GM19397 (cell line): Measurements from ENCODE around the gene UNC13D.
A peak's percentile ranks its signal among the peaks of the same experiment; 100 is the strongest.
"Not testable (repeated sequence)": the region's sequence is repeated elsewhere in the genome, so short reads cannot be mapped to it uniquely, and the experiment has no call there.

Experiments used
- ATAC-seq: cut with Tn5 transposase; IDR thresholded peaks from one replicate; pipeline ENCODE4 v1.9.1; 2021; ENCODE audit warnings: mild to moderate bottlenecking, moderate library complexity; ENCODE audit not compliant: unreplicated experiment

UNC13D gene

GRCh38 chr17:75875182-75875939 is 31.2 kb upstream of the UNC13D start:
- ATAC-seq: no peak

GRCh38 chr17:75874323-75875181 is 30.3 kb upstream of the UNC13D start:
- ATAC-seq: no peak

- no peak for ATAC-seq
These were observed 29.6 kb upstream of the UNC13D start for GRCh38 chr17:75873587-75874322.

GRCh38 chr17:75872434-75873351 is 28.5 kb upstream of the UNC13D start:
- ATAC-seq: no peak

- not testable (repeated sequence) for ATAC-seq
These were observed 26.0 kb upstream of the UNC13D start for GRCh38 chr17:75870228-75870627.

GRCh38 chr17:75869282-75870141 is 25.3 kb upstream of the UNC13D start:
- ATAC-seq: no peak

GRCh38 chr17:75868730-75869281 is 24.6 kb upstream of the UNC13D start:
- not testable (repeated sequence) for ATAC-seq

GRCh38 chr17:75865404-75866188 is 21.4 kb upstream of the UNC13D start:
- not testable (repeated sequence) for ATAC-seq

GRCh38 chr17:75864887-75865286 is 20.7 kb upstream of the UNC13D start:
- not testable (repeated sequence) for ATAC-seq

GRCh38 chr17:75864448-75864871 is 20.3 kb upstream of the UNC13D start:
- peak; percentile 81 for ATAC-seq

GRCh38 chr17:75861927-75862317 is 17.7 kb upstream of the UNC13D start:
- ATAC-seq: no peak

GRCh38 chr17:75859358-75859757 is 15.2 kb upstream of the UNC13D start:
- ATAC-seq: not testable (repeated sequence)

GRCh38 chr17:75856062-75856756 is 12.0 kb upstream of the UNC13D start:
- no peak for ATAC-seq

- peak; percentile 80 for ATAC-seq
These were observed 11.3 kb upstream of the UNC13D start, which contains the start of gene WBP2 for GRCh38 chr17:75855310-75856061. TSS of gene WBP2 (minus strand) at chr17:75855335. CDS start at chr17:75855297, 38 bp downstream.

- ATAC-seq: peak; percentile 1
These were observed 10.7 kb upstream of the UNC13D start for GRCh38 chr17:75854881-75855309.

- no peak for ATAC-seq
These were observed 10.0 kb upstream of the UNC13D start for GRCh38 chr17:75854101-75854748.
